HG03558 (cell line): ENCODE results near the gene SPANXC.
"Not testable (repeated sequence)": the region's sequence is repeated elsewhere in the genome, so short reads cannot be mapped to it uniquely, and the experiment has no call there.

ENCODE experiments used
- ATAC-seq: cut with Tn5 transposase; IDR thresholded peaks from one replicate; pipeline ENCODE4 v1.9.1; 2021; ENCODE audit warnings: moderate number of reproducible peaks; ENCODE audit not compliant: unreplicated experiment; ENCODE audit errors: extremely low read depth

Gene SPANXC

DNA sequence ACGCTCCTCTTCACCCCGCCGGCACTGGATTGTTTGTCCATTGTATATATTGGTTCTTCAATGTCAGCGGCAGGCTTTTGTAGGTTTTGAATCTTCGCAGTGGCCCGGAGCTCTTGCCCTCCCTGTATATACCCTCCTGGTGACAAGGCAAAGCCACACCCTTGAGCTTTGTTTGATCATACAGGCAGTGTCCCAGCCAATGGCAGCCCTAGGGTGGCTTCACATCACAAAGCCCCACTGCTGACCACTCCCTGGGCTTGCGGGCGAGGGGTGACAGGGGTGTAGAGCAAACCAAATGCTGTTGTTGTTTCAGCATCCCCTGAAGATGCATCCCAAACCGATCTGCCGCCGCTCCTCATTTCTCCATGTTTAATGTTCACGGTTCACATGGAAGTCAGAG, at the start of gene SPANXC:
SPANXC (minus strand) TSS at position 101 of the 400 bp plus-strand sequence; CDS start at position 41, 60 bp downstream.
- not testable (repeated sequence) for ATAC-seq

DNA sequence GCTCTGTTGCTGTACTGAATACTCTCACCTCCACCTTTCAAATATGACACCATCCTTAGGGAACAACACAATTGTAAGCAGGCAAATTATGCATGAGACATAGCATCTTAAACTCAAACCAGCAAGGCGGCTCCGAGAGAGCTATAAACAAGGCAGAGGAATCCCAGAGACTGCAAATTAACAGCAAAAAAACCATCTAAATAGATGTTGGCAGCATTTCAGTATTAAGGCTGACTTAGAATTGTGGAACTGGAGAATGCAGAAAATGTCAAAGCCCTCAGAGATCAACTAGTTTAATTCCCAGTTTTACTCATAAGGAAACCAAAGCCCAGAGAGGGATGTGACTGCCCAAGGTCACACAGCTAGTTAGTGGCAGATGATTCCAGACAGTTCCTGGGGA, 37.2 kb upstream of the SPANXC start:
- no peak for ATAC-seq

DNA sequence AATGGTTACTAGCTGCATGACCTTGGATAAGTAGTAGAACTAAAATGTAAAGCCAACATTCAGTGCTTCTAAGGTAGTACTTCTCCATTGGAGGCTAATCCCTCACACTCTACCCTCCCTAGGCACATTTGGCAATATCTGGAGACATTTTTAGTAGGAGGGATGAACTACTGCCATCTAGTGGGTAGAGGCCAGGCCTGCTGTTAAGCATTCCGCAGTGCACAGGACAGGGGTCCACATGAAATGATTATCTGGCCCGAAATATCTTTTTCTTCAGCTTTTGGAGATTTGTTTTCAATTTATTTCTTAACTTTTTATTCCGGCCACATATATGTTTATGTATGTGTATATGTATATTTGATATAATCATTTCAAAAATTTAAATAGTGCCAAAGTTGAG, 36.0 kb upstream of the SPANXC start:
- ATAC-seq: no peak

DNA sequence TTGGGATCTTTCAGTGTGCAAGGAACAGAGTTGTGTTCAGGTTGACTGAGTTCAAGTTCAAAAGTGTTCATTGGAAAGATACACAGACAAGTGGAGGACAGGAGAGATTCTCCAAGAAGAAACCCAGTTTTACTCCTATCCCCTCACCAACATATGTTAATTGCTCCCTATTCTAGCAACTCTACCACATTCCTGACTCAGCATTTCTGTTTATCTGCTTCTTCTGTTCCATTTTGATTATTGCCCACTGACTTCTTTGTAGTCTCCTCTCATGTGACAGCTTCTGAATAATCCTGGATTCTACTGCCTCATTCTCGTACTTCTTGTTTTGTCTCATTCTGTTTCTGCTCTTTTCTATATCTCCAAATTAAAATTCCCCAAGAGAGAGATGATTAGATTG, 15.8 kb upstream of the SPANXC start:
- no peak for ATAC-seq

GRCh38 chrX:141221611-141222010, 20.7 kb downstream of the SPANXC start:
- ATAC-seq: no peak

DNA sequence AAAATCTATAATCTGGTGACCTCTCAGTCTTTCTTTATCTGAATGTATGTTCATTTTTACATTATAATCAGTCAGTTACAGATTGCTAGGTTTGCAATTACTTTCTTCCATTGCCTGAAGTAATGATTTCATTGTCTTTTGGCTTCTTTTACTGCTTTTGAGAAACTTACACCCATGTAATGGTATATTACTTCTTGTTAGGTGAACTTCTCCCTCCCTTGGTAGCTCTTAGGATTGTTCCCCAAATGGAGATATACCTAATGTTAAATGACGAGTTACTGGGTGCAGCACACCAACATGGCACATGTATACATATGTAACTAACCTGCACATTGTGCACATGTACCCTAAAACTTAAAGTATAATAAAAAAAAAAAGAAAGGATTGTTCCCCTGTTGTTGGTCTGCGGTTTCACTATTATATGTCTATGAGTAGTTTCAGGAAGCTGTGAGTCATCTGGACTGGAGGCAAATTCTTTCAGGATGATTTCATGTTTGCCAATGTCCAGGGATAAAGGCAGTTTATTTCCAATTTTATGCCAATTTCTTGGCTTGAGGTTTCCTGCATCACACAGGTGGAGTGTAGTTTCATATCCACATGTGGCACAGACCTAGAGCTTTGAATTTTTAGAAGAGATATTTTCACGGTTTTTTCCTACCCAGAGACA, 21.8 kb downstream of the SPANXC start:
- ATAC-seq: no peak

DNA sequence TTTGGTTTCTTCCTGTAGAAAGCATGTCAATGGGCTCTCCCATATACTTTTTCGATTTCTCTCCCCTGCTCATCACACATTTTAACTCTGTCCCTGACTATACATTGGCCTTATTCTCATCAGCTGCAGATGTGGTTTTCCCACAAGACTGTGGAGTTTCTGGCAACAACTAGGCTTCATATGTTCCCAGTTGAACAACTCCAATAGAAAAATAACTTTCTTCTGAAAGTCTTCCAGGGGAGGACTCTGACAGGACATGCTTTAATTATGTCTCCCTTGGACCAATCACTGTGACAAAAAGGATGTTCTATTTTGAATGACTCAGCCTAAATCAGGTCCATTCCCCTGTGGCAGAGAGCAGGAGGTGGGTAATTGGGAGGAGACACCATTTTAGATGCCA, 28.1 kb downstream of the SPANXC start:
- ATAC-seq: no peak

GRCh38 chrX:141201962-141202361, 40.4 kb downstream of the SPANXC start:
- ATAC-seq: no peak
